Left kidney (tissue), 2 donors: ENCODE measurements around the gene MAGEA12. TPM values are rescaled to one million over a fixed set of nuclear protein-coding genes. Genes with fewer than 3 reads are reported as not detected.
"Not testable (repeated sequence)": the region's sequence is repeated elsewhere in the genome, so short reads cannot be mapped to it uniquely, and the experiment has no call there.

ENCODE experiments used
- DNase-seq: peaks from one replicate; pipeline ENCODE4 v3.0.0-alpha.2; 2013
- polyA plus RNA-seq: library from polyadenylated mRNA; unstranded; fragments of 120-200 nt; gene quantifications from one replicate; pipeline ENCODE4 v1.2.1, GENCODE V29; 2013; ENCODE audit not compliant: insufficient read length

MAGEA12 gene
- polyA plus RNA-seq, 1 donor, result not detected

DNA sequence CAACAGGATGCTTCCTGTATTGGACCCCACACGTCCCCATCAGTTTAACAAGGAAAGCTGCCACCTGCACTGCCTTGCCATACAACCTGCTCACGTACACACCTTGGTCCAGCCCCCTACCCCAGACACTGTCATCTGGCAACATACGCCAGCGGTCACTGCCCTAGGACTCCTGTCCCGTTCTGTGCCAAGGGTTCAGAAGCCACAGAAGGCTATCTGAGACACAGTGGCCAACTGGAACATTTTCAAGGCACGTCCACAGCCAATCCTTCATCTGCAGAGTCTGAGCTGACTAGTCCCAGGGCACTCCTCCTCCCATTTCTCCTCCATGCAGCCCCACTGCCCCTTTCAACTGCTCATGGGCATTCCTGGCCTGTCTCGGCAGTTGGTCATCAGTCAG, 28.0 kb downstream of the MAGEA12 start:
- DNase-seq, result not testable (repeated sequence)

DNA sequence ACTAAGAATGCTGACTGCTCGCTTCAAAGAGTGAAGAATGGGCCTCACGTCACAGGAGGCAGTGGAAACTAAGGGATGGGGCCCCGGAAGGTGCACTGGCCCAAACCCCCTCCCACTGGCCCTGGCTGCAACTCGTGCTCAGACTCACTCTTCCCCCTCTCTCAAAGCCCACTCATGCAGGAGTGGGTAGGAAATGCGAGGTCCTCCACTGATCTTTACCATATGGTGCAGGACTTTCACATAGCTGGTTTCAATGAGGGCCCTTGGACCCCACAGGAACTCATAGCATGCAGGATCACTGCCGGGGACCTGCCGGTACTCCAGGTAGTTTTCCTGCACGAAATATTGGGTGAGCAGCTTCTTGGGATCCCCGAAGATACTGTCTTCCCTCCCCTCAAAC, 33.0 kb downstream of the MAGEA12 start:
- not testable (repeated sequence) for DNase-seq

DNA sequence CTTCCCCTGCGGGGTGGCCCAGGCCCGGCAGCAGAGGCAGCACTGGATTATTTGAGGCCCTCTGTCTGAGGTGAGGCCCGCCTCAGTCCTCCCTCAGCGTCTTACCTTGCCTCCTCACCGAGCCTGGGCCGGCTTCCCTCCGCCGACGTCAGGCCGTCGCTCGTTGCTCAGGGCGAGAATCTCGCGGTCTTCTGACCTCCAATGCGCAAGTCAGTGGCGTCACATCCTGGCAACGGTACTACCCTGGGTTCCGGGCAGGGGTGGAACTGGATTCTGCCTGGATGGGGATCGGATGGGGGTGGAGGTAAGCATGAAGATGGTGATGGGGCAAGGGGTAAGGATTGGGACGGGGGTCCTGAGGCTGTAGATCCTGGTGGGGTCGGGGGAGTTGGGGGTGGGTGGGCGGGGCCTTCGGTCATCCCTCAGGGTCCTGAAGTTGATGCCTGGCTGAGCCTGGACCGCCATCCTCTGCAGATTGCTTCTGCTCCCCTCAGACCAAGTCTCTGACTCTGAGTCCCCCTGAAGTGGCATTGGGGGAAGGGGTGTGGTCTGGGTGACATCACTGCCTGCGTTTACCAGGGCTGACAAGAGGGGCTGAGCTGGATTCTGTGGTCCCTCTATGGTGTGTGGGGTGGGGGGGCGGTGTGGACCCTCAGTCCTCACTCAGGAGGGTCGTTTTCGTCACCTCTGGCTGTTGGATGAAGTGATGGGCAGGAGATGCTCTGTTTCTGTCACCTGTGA, 36.2 kb downstream of the MAGEA12 start, which contains the start of gene MAGEA6:
TSS of gene MAGEA6 (minus strand) at position 141 of the 741 bp plus-strand sequence. CDS start 2,039 bp downstream, outside the sequence.
- DNase-seq, result not testable (repeated sequence)

DNA sequence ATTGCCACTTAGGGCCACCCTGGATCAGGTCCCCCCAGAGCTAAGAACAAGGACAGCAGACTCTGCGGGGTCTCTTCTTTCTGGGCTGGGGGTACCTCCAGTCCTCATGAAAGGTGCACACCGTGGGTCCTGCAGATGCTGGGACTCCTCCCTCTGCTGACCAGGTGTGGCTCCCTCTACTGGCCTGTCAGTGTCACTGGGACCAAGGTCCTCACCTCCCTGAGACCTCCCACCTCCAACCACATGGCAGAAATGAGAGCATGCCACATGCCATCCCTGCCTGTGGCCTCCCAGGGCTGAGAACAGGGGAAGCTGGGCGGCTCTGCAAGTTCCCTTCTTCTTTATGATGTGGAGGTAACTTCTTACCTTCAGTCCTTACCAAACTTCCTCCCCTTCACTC, 53.5 kb downstream of the MAGEA12 start:
- DNase-seq, result not testable (repeated sequence)

Other genes with a start within 250 kb of the MAGEA12 start
- gene GABRQ, start 95.9 kb upstream of the MAGEA12 start, polyA plus RNA-seq, result 0.98 TPM
- not detected for gene MAGEA3, start 35.0 kb upstream of the MAGEA12 start, polyA plus RNA-seq
- not detected for gene CSAG2, start 24.5 kb upstream of the MAGEA12 start, polyA plus RNA-seq
- not detected for gene MAGEA2B, start 19.1 kb upstream of the MAGEA12 start, polyA plus RNA-seq
- not detected for gene CSAG1, start within 50 bp of the MAGEA12 start, polyA plus RNA-seq
- gene MAGEA2, start 20.1 kb downstream of the MAGEA12 start, polyA plus RNA-seq, result not detected
- not detected for gene CSAG3, start 25.5 kb downstream of the MAGEA12 start, polyA plus RNA-seq
- gene MAGEA6, start 35.9 kb downstream of the MAGEA12 start, polyA plus RNA-seq, result not detected
- gene CETN2, start 97.0 kb downstream of the MAGEA12 start, polyA plus RNA-seq, result 109 TPM
- gene NSDHL, start 97.3 kb downstream of the MAGEA12 start, polyA plus RNA-seq, result 24.1 TPM
- 42.6 TPM for gene ZNF185, start 164.3 kb downstream of the MAGEA12 start, polyA plus RNA-seq